Endothelial cell of umbilical vein (primary cell): Measurements from ENCODE around the gene HES2. TPM values are rescaled to one million over a fixed set of nuclear protein-coding genes. Genes with fewer than 3 reads are reported as not detected.

ENCODE experiments used
- BruUV-seq: library from RNA; stranded (reverse); fragments of 400-500 nt; replicated peaks from 2 replicates; lab custom pipeline; 2021; lab: Mats Ljungman, UMichigan
- CTCF ChIA-PET: fragments of 300-600, 350-600 bp; sonication (Branson Sonifier 250); formaldehyde crosslinking; loops from one replicate; lab custom pipeline; 2021; ENCODE audit warnings: antibody characterized with exemption, inconsistent platforms; lab: Charles Lee
- POLR2A ChIA-PET: fragments of 300-600, 350-600 bp; sonication (Branson Sonifier 250); formaldehyde crosslinking; loops from one replicate; lab custom pipeline; 2021; ENCODE audit warnings: antibody characterized with exemption, inconsistent platforms; lab: Charles Lee
- DNase-seq: peaks from one replicate; pipeline ENCODE4 v3.0.0-alpha.2; 2011; ENCODE audit warnings: low read depth, low spot score
- FAIRE-seq: peaks from 2 replicates; lab custom pipeline; 2011; peaks lifted over from hg19 to GRCh38; lab: Jason Lieb, UNC
- H2AFZ ChIP-seq: 2 replicates; pipeline ENCODE4 v1.6.0; 2012; ENCODE audit warnings: low read depth, low read length, control low read depth, inconsistent platforms
- H3K27ac ChIP-seq: 2 replicates; pipeline ENCODE4 v1.5.1; 2011; ENCODE audit warnings: low read depth, mild to moderate bottlenecking, control low read depth, low read length, moderate library complexity; ENCODE audit not compliant: insufficient read depth
- H3K27me3 ChIP-seq, 2 experiments: 2 replicates each; pipeline versions ENCODE4 v1.6.0 to v1.6.1; 2011; ENCODE audit warnings: low read length in 2 of 2, mixed read lengths in 1 of 2; ENCODE audit not compliant: control insufficient read depth in 2 of 2, insufficient read depth in 2 of 2
- H3K36me3 ChIP-seq, 2 experiments: 2 replicates in 1 of 2; 3 replicates in 1 of 2; pipeline ENCODE4 v1.5.1; 2011; ENCODE audit warnings: low read length in 2 of 2, mild to moderate bottlenecking in 1 of 2, moderate library complexity in 1 of 2; ENCODE audit not compliant: control insufficient read depth in 2 of 2, insufficient read depth in 2 of 2; ENCODE audit errors: extremely low read depth in 1 of 2
- H3K4me1 ChIP-seq: 3 replicates; pipeline ENCODE4 v1.5.1; 2011; ENCODE audit warnings: mild to moderate bottlenecking, low read length; ENCODE audit not compliant: control insufficient read depth, insufficient read depth; ENCODE audit errors: extremely low read depth
- H3K4me2 ChIP-seq: 2 replicates; pipeline ENCODE4 v1.6.1; 2011; ENCODE audit warnings: low read length, control low read depth, mixed read lengths; ENCODE audit not compliant: insufficient read depth
- H3K4me3 ChIP-seq, 3 experiments: fragments of 200-600 bp in 1 of 3; sonication (generic), shearing (Covaris generic) in 1 of 3; replicated peaks in 1 of 3; 2 replicates each; pipeline ENCODE4 v1.5.1; 2011 to 2016; ENCODE audit warnings: control low read depth in 3 of 3, low read length in 3 of 3, mild to moderate bottlenecking in 2 of 3, inconsistent platforms in 1 of 3, low read depth in 1 of 3, moderate library complexity in 1 of 3; ENCODE audit not compliant: insufficient read depth in 1 of 3
- H3K79me2 ChIP-seq: 2 replicates; pipeline ENCODE4 v1.6.0; 2012; ENCODE audit warnings: low read length, inconsistent platforms; ENCODE audit not compliant: control insufficient read depth, insufficient read depth
- H3K9ac ChIP-seq: replicated peaks from 2 replicates; pipeline ENCODE3; 2011; ENCODE audit warnings: low read length, control low read depth; ENCODE audit not compliant: insufficient read depth; ENCODE audit errors: extremely low read depth
- H3K9me1 ChIP-seq: replicated peaks from 3 replicates; pipeline ENCODE4 v1.6.0; 2011; ENCODE audit warnings: mild to moderate bottlenecking, low read length; ENCODE audit not compliant: control insufficient read depth, insufficient read depth; ENCODE audit errors: extremely low read depth
- H3K9me3 ChIP-seq: replicated peaks from 2 replicates; pipeline ENCODE4 v1.5.1; 2012; ENCODE audit warnings: low read length, inconsistent platforms; ENCODE audit not compliant: control insufficient read depth, insufficient read depth
- H4K20me1 ChIP-seq: replicated peaks from 2 replicates; pipeline ENCODE3; 2011; ENCODE audit warnings: mild to moderate bottlenecking, low read length; ENCODE audit not compliant: control insufficient read depth, insufficient read depth; ENCODE audit errors: extremely low read depth
- CTCF ChIP-seq, 2 donors: IDR thresholded peaks; 1 replicate in 1 of 2; 2 replicates in 1 of 2; pipeline ENCODE4 v1.5.1; 2011; ENCODE audit warnings: low read length in 2 of 2, mild to moderate bottlenecking in 2 of 2, moderate library complexity in 2 of 2, control low read depth in 1 of 2, inconsistent platforms in 1 of 2, low read depth in 1 of 2; ENCODE audit not compliant: insufficient read depth in 1 of 2; ENCODE audit errors: extremely low read depth in 1 of 2
- EZH2 ChIP-seq: IDR thresholded peaks from 2 replicates; pipeline ENCODE4 v1.6.1; 2012; ENCODE audit warnings: borderline replicate concordance, low read depth, mild to moderate bottlenecking, moderate library complexity, low read length, inconsistent platforms; ENCODE audit not compliant: severe bottlenecking
- FOS ChIP-seq: IDR thresholded peaks from 2 replicates; pipeline ENCODE4 v1.6.1; 2011; ENCODE audit warnings: mild to moderate bottlenecking, low read length, moderate library complexity, borderline replicate concordance; ENCODE audit not compliant: insufficient read depth
- GATA2 ChIP-seq: IDR thresholded peaks from 2 replicates; pipeline ENCODE4 v1.7.0; 2011; ENCODE audit warnings: low read depth, mild to moderate bottlenecking, moderate library complexity, mixed read lengths, low read length; ENCODE audit not compliant: insufficient read length, insufficient read depth
- JUN ChIP-seq: IDR thresholded peaks from 2 replicates; pipeline ENCODE4 v1.6.1; 2011; ENCODE audit warnings: borderline replicate concordance, low read depth; ENCODE audit not compliant: insufficient read length, insufficient read depth
- MAX ChIP-seq: IDR thresholded peaks from 2 replicates; pipeline ENCODE4 v1.6.1; 2011; ENCODE audit not compliant: insufficient read depth, insufficient read length
- MYC ChIP-seq: IDR thresholded peaks from one replicate; pipeline ENCODE4 v1.6.1; 2011; ENCODE audit warnings: mild to moderate bottlenecking, low read depth, low read length
- POLR2A ChIP-seq: IDR thresholded peaks from 2 replicates; pipeline ENCODE4 v1.6.1; 2012; ENCODE audit warnings: low read depth, mild to moderate bottlenecking, control low read depth, low read length
- POLR2AphosphoS5 ChIP-seq: IDR thresholded peaks from 2 replicates; pipeline ENCODE4 v1.6.1; 2012; ENCODE audit warnings: low read depth, mild to moderate bottlenecking, control low read depth, low read length, moderate library complexity; ENCODE audit not compliant: insufficient read depth
- dilution Hi-C: fragments of 300-500 bp; cut with MboI; formaldehyde crosslinking; loops from one replicate; pipeline ENCODE4 v1.15.0; 2019; ENCODE audit warnings: low sequenced_read_pairs; ENCODE audit not compliant: extremely low pct_ligation_motif_present
- intact Hi-C: fragments of 100-400 bp; cut with micrococcal nuclease; formaldehyde crosslinking; loops from one replicate; pipeline ENCODE4 v1.10.0; 2022
- polyA plus RNA-seq, 4 experiments: library from polyadenylated mRNA; depleted of rRNA in 3 of 4; stranded (reverse) in 3 of 4; unstranded in 1 of 4; fragments of >200 nt; gene quantifications; 2 replicates each; pipeline versions ENCODE4 v1.2.1 to v1.2.3, GENCODE V29; 2011 to 2012; ENCODE audit warnings: missing spikeins in 1 of 4
- total RNA-seq: library from RNA; stranded (reverse); gene quantifications from 2 replicates; pipeline ENCODE4 v1.2.3, GENCODE V29; 2021

The HES2 gene
- total and polyA plus RNA-seq, 2 donors (not counting 3 experiments of a cell fraction or from before 2014, with no cell fraction given) = 3.6 to 9.4 TPM

- Histone ChIP-seq H3K36me3 (no peaks in the 10 kb centered on the region), H3K9me3 (no peaks in the 10 kb centered on the region), H3K4me2 (no peak overlapping the region), H3K9me1 (no peaks in the 10 kb centered on the region), H3K4me3 (no peak overlapping the region), H3K27ac (no peak overlapping the region), H2AFZ (no peak overlapping the region), H3K79me2 (no peaks in the 10 kb centered on the region), H3K9ac (no peak overlapping the region), H4K20me1 (no peaks in the 10 kb centered on the region), H3K27me3 (peaks cover 0 to 3% of the 10 kb centered on the region in 2 experiments), H3K4me1 (peaks cover 8% of the 10 kb centered on the region)
- ChIA-PET POLR2A (no interaction called here), CTCF (interaction anchor here (2.0 to 7.0 kb wide), 2 partner anchors 27 to 163 kb away, joined by 5 to 73 read pairs; no protein-coding TSS in a partner anchor)
- FAIRE-seq (peak; percentile 12), DNase-seq (no peak)
- dilution Hi-C loops = no loop called here
- intact Hi-C loops = no loop called here
- TF ChIP-seq POLR2AphosphoS5 = no peak
- TF ChIP-seq CTCF (IDR thresholded peaks at IDR 0.05; ENCODE audit: extremely low read depth in 1 of 2, insufficient read depth in 1 of 2, low read depth in 1 of 2, low read length in 2 of 2) = no peak
- TF ChIP-seq GATA2 = no peak
- TF ChIP-seq FOS = no peak
- TF ChIP-seq MYC = no peak
- no peak for TF ChIP-seq JUN
- TF ChIP-seq EZH2 = no peak
- no peak for TF ChIP-seq POLR2A
- no peak for TF ChIP-seq MAX
- BruUV-seq = no TSS peak
These were observed 9.3 kb downstream of the HES2 start for GRCh38 chr1:6410248-6410893.
